Psoas muscle (tissue), 8 donors: ENCODE measurements around the gene LILRB1. TPM values are rescaled to one million over a fixed set of nuclear protein-coding genes. Genes with fewer than 3 reads are reported as not detected.
"Not testable (repeated sequence)": the region's sequence is repeated elsewhere in the genome, so short reads cannot be mapped to it uniquely, and the experiment has no call there.

ENCODE experiments used
- ATAC-seq, 4 donors: fragments of 200-7000 bp; cut with Tn5 transposase; one replicate each; pipeline ENCODE4 v1.9.1; 2020; ENCODE audit warnings: moderate library complexity in 3 of 4, mild to moderate bottlenecking in 2 of 4
- DNase-seq, 2 donors: peaks; one replicate each; pipeline ENCODE4 v3.0.0-alpha.2; 2020
- H3K27ac ChIP-seq: fragments of 200-600 bp; one replicate; pipeline ENCODE4 v1.8.0; 2022
- H3K27me3 ChIP-seq, 3 donors: fragments of 200-600 bp in 1 of 3; one replicate each; pipeline versions ENCODE4 v1.6.1 to v1.8.0; 2013 to 2022; ENCODE audit warnings: low read length in 2 of 3, mild to moderate bottlenecking in 2 of 3, moderate library complexity in 1 of 3; ENCODE audit not compliant: insufficient read depth in 3 of 3
- H3K36me3 ChIP-seq, 2 donors: fragments of 200-600 bp in 1 of 2; one replicate each; pipeline versions ENCODE4 v1.6.1 to v1.8.0; 2013 to 2022; ENCODE audit warnings: low read depth in 1 of 2, mild to moderate bottlenecking in 1 of 2, moderate library complexity in 1 of 2; ENCODE audit not compliant: insufficient read depth in 1 of 2
- H3K4me1 ChIP-seq: fragments of 200-600 bp; one replicate; pipeline ENCODE4 v1.8.0; 2022
- H3K4me3 ChIP-seq: fragments of 200-600 bp; one replicate; pipeline ENCODE4 v1.8.0; 2022; ENCODE audit warnings: mild to moderate bottlenecking
- H3K9me3 ChIP-seq: fragments of 200-600 bp; one replicate; pipeline ENCODE4 v1.8.0; 2022
- WGBS, 3 donors: extraction: QIAGEN DNeasy Blood & Tissue Kit; methylation state at CpG; one replicate each; pipeline versions ENCODE4 v1.1.6 to v1.1.7; 2013; 5-methylcytosine and 5-hydroxymethylcytosine counted together
- intact Hi-C, 2 donors: fragments of 100-400 bp; cut with DNase I; formaldehyde crosslinking; loops; one replicate each; pipeline versions ENCODE4 v1.11.0 to v1.14.2; 2022
- polyA plus RNA-seq, 3 donors: library from polyadenylated mRNA; stranded (reverse); fragments of 200-250 nt; gene quantifications; one replicate each; pipeline ENCODE4 v1.2.3, GENCODE V29; 2013
- total RNA-seq, 4 donors: library from RNA; stranded (reverse); fragmentation: NEBNext Ultra II Directional in 2 of 4; extraction: Animal tissue kit (Norgen Biotek cat#: 25700) in 2 of 4; gene quantifications; one replicate each; pipeline versions ENCODE4 v1.2.1 to v1.2.4, GENCODE V29; 2021 to 2023
- TF ChIP-seq, protein P1 (sequence below): fragments of 200-600 bp; IDR thresholded peaks from one replicate; pipeline ENCODE4 v1.8.0; 2022; ENCODE audit warnings: antibody characterized with exemption
- donor health status: healthy with polysubstance abuse.
- donor health status: DM: no; HTN: no; CAD: no; lungs with moderate emphysema.
- donor health status: Bipolar disorder and iron deficiency.
- donor health status: healthy.
- donor health status: DM: yes; HTN: yes; CAD: no.
- donor health status: DM: no; HTN: no; CAD: no.
- donor health status: DM: no; HTN: no; CAD: no.
- donor health status: DM: yes; HTN: yes; CAD: no.

The LILRB1 gene
- total and polyA plus RNA-seq, 7 donors, result 0.17 to 2.0 (median 0.95) TPM

DNA sequence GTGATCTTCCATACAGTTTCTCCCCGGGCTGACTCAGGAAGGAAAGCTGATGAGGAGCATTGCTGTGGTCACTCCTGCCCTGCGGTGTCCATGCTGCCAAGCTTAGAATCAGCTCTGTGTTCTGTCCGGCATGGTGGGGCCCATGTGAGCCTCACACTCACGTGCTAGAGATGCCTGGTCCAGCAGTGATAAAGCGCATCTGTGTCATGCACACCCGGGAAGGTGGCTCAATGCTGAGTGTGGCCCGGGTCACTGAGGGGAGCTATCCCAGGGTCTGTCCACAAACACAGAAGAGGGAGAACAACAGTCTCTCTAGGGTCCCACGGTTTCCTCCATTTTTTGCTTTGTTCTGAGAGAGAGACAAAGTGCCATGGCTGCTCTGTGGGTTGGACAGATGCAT is 3.5 kb upstream of the LILRB1 start:
- Histone ChIP-seq H3K4me1 (no peaks in the 10 kb centered on the region), H3K4me3 (no peak overlapping the region), H3K36me3 (no peaks in the 10 kb centered on the region), H3K27me3 (peaks cover 0 to 2% (median 0%) of the 10 kb centered on the region in 3 donors), H3K27ac (no peak overlapping the region), H3K9me3 (no peaks in the 10 kb centered on the region)
- WGBS, 3 donors, result 75 to 79% (median 77%) methylated on average over 8 of the region's 8 CpGs
- DNase-seq (no peak), ATAC-seq (no peak)
- TF ChIP-seq, protein P1, sequence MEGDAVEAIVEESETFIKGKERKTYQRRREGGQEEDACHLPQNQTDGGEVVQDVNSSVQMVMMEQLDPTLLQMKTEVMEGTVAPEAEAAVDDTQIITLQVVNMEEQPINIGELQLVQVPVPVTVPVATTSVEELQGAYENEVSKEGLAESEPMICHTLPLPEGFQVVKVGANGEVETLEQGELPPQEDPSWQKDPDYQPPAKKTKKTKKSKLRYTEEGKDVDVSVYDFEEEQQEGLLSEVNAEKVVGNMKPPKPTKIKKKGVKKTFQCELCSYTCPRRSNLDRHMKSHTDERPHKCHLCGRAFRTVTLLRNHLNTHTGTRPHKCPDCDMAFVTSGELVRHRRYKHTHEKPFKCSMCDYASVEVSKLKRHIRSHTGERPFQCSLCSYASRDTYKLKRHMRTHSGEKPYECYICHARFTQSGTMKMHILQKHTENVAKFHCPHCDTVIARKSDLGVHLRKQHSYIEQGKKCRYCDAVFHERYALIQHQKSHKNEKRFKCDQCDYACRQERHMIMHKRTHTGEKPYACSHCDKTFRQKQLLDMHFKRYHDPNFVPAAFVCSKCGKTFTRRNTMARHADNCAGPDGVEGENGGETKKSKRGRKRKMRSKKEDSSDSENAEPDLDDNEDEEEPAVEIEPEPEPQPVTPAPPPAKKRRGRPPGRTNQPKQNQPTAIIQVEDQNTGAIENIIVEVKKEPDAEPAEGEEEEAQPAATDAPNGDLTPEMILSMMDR, result no peak
- intact Hi-C loops, result no loop called here

DNA sequence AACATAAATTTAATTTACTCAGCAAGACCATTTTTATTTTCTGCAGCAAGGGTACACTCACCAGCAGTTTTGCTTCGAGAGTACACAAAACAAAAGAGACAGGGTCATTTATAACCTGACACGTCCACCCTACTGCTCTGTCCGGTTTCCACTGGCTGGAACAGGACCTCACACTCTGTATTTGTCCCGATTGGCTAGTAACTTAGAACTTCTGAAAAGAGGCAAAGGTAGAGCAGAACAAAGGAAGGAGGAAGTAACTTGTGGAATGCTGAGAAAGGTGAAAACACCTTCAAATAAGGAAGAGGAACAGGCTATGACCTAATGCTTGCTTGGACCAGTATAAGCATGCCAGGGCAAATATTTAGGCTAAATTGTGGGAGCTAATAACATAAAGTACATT is 2.4 kb upstream of the LILRB1 start:
- H3K4me1 ChIP-seq, H3K36me3 ChIP-seq, intact Hi-C loops, DNase-seq, H3K4me3 ChIP-seq, H3K27ac ChIP-seq, H3K9me3 ChIP-seq, ATAC-seq, H3K27me3 ChIP-seq: not testable (repeated sequence)
- 53 to 62% (median 60%) methylated on average over 4 of the region's 4 CpGs for WGBS, 3 donors

DNA sequence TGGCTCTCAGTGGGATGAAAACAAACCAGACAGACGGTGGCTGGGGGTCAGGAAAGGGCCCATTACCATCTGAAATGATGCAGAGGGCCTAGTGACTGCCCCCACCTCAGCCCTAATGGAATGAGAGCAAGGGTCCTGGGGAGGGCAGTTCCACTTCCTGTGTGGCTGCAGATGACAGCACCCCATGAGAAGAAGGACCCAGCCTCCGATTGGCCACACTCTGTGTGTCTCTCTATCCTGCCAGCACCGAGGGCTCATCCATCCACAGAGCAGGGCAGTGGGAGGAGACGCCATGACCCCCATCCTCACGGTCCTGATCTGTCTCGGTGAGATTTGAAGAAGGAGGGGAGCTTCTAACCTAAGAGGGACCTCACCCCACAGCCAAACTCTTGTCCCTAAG is 498 bp downstream of the LILRB1 start:
- WGBS, 3 donors, result 39 to 41% (median 40%) methylated on average over 6 of the region's 6 CpGs

DNA sequence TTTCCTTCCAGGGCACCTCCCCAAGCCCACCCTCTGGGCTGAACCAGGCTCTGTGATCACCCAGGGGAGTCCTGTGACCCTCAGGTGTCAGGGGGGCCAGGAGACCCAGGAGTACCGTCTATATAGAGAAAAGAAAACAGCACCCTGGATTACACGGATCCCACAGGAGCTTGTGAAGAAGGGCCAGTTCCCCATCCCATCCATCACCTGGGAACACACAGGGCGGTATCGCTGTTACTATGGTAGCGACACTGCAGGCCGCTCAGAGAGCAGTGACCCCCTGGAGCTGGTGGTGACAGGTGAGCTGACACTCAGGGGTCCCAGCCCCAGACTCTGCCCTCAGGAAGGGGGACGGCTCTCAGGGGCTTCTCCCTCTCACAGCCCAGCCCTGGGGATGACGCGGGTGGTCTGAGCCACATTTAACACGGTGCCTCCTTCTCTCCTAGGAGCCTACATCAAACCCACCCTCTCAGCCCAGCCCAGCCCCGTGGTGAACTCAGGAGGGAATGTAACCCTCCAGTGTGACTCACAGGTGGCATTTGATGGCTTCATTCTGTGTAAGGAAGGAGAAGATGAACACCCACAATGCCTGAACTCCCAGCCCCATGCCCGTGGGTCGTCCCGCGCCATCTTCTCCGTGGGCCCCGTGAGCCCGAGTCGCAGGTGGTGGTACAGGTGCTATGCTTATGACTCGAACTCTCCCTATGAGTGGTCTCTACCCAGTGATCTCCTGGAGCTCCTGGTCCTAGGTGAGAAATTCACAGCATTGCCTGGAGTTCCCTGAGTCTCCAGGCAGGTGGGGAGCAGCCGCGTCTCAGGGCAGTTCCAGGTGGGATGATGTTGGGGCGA is 1.4 kb downstream of the LILRB1 start:
- H3K36me3 ChIP-seq, ATAC-seq, H3K27me3 ChIP-seq, H3K9me3 ChIP-seq, H3K27ac ChIP-seq, DNase-seq, H3K4me1 ChIP-seq, H3K4me3 ChIP-seq: not testable (repeated sequence)
- intact Hi-C loops, result loop anchor here in 1 of 2 donors (2.0 kb wide), 1 partner anchor 335 kb away; no protein-coding TSS in a partner anchor
- 66 to 74% (median 72%) methylated on average over 23 of the region's 23 CpGs for WGBS, 3 donors

More for the DNA sequence above, 498 bp downstream of the LILRB1 start:
- intact Hi-C loops, result loop anchor here in 1 of 2 donors (2.0 kb wide), 1 partner anchor 334 kb away; no protein-coding TSS in a partner anchor
- TF ChIP-seq, protein P1, result no peak
- Histone ChIP-seq H3K4me3 (no peak overlapping the region), H3K36me3 (no peaks in the 10 kb centered on the region), H3K9me3 (no peaks in the 10 kb centered on the region), H3K4me1 (no peaks in the 10 kb centered on the region), H3K27me3 (peaks cover 0 to 2% (median 0%) of the 10 kb centered on the region in 3 donors), H3K27ac (no peak overlapping the region)
- ATAC-seq (no peak), DNase-seq (no peak)

DNA sequence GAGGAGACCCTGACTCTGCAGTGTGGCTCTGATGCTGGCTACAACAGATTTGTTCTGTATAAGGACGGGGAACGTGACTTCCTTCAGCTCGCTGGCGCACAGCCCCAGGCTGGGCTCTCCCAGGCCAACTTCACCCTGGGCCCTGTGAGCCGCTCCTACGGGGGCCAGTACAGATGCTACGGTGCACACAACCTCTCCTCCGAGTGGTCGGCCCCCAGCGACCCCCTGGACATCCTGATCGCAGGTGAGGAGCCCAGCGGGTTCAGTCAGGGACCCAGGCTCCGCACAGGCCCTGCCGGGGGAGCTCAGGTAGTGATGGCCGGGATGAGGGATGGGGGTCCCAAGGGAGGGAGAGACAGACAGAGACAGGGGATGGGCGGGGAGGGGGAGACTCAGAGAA is 2.2 kb downstream of the LILRB1 start:
- intact Hi-C loops, H3K4me3 ChIP-seq, H3K27me3 ChIP-seq, H3K9me3 ChIP-seq, DNase-seq, H3K36me3 ChIP-seq, H3K4me1 ChIP-seq, H3K27ac ChIP-seq, ATAC-seq: not testable (repeated sequence)
- WGBS, 3 donors, result 72 to 80% (median 79%) methylated on average over 14 to 16 of the region's 16 CpGs

DNA sequence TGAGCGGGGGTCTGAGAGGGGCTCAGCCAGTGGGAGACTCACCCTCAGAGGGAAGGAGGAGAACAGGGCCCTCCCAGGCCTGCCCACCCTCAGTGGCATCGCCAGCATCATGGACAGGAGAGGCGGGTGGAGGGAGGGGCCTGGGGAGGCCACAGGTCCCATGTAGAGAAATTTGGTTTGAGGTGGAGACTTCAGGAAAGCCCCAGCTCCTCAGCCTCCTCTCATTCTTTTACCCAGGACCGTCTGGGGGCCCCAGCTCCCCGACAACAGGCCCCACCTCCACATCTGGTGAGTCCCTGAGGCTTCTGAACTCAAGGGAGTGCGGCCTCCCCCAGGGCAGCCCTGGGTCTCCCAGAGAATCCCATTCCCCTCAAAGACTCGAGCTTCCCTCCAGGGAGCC is 3.1 kb downstream of the LILRB1 start:
- WGBS, 3 donors, result 66 to 73% (median 66%) methylated on average over 6 to 7 of the region's 7 CpGs
- ATAC-seq (no peak), DNase-seq (no peak)
- TF ChIP-seq, protein P1, result no peak
- H3K27ac ChIP-seq, result no peak overlapping the region
- H3K4me3 ChIP-seq, result no peak overlapping the region
- intact Hi-C loops, result no loop called here
- H3K36me3 ChIP-seq, result no peaks in the 10 kb centered on the region
- no peaks in the 10 kb centered on the region for H3K27me3 ChIP-seq
- H3K9me3 ChIP-seq, result no peaks in the 10 kb centered on the region
- no peaks in the 10 kb centered on the region for H3K4me1 ChIP-seq

DNA sequence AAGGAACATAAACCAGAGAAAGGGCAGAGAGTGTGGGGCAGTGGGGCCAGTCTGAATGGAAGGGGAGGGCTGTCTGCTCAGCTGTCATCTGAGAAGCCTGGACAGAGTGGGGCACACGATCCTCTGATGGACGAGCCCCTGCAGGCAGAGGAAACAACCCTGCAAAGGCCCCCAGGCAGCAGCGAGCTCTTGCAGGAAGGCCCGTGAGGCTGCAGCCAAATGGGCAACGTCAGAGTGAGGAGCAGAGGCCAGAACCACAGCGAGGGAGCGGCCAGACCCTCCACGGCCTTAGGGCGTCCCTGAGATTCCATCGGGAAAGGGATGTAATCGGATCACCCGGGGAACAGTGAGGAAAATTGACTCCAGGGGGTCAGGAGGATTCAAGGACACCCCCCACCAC is 5.8 kb downstream of the LILRB1 start:
- intact Hi-C loops, result not testable (repeated sequence)

More for the DNA sequence above, 5.8 kb downstream of the LILRB1 start:
- H3K9me3 ChIP-seq, H3K27me3 ChIP-seq, ATAC-seq, DNase-seq, H3K4me3 ChIP-seq, H3K4me1 ChIP-seq, H3K36me3 ChIP-seq, H3K27ac ChIP-seq: not testable (repeated sequence)
- WGBS, 3 donors, result 9 to 10% (median 10%) methylated on average over 9 to 12 of the region's 12 CpGs
